Astrocyte (in vitro differentiated cells and primary cell): ENCODE data around the gene MALAT1.
"Not testable (repeated sequence)": the region's sequence is repeated elsewhere in the genome, so short reads cannot be mapped to it uniquely, and the experiment has no call there.

Experiments
- CTCF ChIP-seq: IDR thresholded peaks from 2 replicates; pipeline ENCODE4 v1.5.1; 2011; ENCODE audit warnings: low read depth, mild to moderate bottlenecking, inconsistent platforms, low read length, moderate library complexity; ENCODE audit not compliant: insufficient read depth
- EZH2 ChIP-seq: IDR thresholded peaks from 2 replicates; pipeline ENCODE4 v1.6.1; 2012; ENCODE audit warnings: mild to moderate bottlenecking, low read length, inconsistent platforms; ENCODE audit not compliant: insufficient read depth

GRCh38 chr11:65521777-65522521 lies 23.1 kb downstream of the MALAT1 start:
- not testable (repeated sequence) for TF ChIP-seq CTCF, EZH2
